CD4-positive, alpha-beta T cell treated with Interleukin-4 for 1 hour (primary cell): ENCODE data around the gene TIGD7.

Experiments
- DNase-seq, 2 donors: peaks; one replicate each; pipeline ENCODE4 v3.0.0-alpha.2; 2020 to 2022

The TIGD7 gene

GRCh38 chr16:3305109-3306068, at the start of gene TIGD7, which contains the start of gene ZNF75A:
Gene TIGD7 (minus strand): TSS chr16:3305430. CDS start chr16:3300614, 4,816 bp downstream.
Gene ZNF75A (plus strand): TSS chr16:3305497. CDS start chr16:3308429, 2,932 bp downstream.
- peak; percentile 87 to 90 for DNase-seq

- DNase-seq: no peak
Measured at GRCh38 chr16:3349175-3349574, 43.9 kb upstream of the TIGD7 start.

GRCh38 chr16:3348547-3349167, 43.4 kb upstream of the TIGD7 start:
- no peak for DNase-seq

- DNase-seq: no peak
Measured at GRCh38 chr16:3347586-3347985, 42.4 kb upstream of the TIGD7 start.

GRCh38 chr16:3346041-3346440, 40.8 kb upstream of the TIGD7 start:
- no peak for DNase-seq

- DNase-seq: no peak
Measured at GRCh38 chr16:3328643-3329042, 23.4 kb upstream of the TIGD7 start.

- DNase-seq: no peak
Measured at GRCh38 chr16:3328104-3328503, 22.9 kb upstream of the TIGD7 start.

GRCh38 chr16:3327514-3327913, 22.3 kb upstream of the TIGD7 start:
- no peak for DNase-seq

- no peak for DNase-seq
Measured at GRCh38 chr16:3321816-3322215, 16.6 kb upstream of the TIGD7 start.

GRCh38 chr16:3317315-3317999, 12.2 kb upstream of the TIGD7 start:
- no peak for DNase-seq

GRCh38 chr16:3311496-3311895, 6.3 kb upstream of the TIGD7 start:
- no peak for DNase-seq

GRCh38 chr16:3306078-3306477, 848 bp upstream of the TIGD7 start:
- DNase-seq: no peak

GRCh38 chr16:3304370-3304769, 860 bp downstream of the TIGD7 start:
- no peak for DNase-seq

GRCh38 chr16:3295783-3296182, 9.4 kb downstream of the TIGD7 start:
- no peak for DNase-seq

GRCh38 chr16:3295209-3295608, 10.0 kb downstream of the TIGD7 start:
- no peak for DNase-seq

- no peak for DNase-seq
Measured at GRCh38 chr16:3292604-3293003, 12.6 kb downstream of the TIGD7 start.

- DNase-seq: no peak
Measured at GRCh38 chr16:3289998-3290673, 15.1 kb downstream of the TIGD7 start.

- DNase-seq: no peak
Measured at GRCh38 chr16:3285131-3285530, 20.1 kb downstream of the TIGD7 start.

GRCh38 chr16:3283543-3284447, 21.4 kb downstream of the TIGD7 start:
- no peak for DNase-seq

- peak; percentile 95 to 96 for DNase-seq
Measured at GRCh38 chr16:3282730-3283542, 22.3 kb downstream of the TIGD7 start, which contains the start of gene ZNF263. Gene ZNF263 (plus strand): TSS chr16:3283491. CDS start chr16:3283819, 328 bp downstream.
